OCI-LY1 (cell line): Measurements from ENCODE around the gene TESK2.

Experiments used
- CTCF ChIP-seq: fragments of 200-600 bp; sonication (generic), shearing (Covaris generic); IDR thresholded peaks from 2 replicates; pipeline ENCODE4 v1.5.1; 2017; ENCODE audit warnings: mild to moderate bottlenecking, antibody characterized with exemption, low read length, moderate library complexity, mixed read lengths
- EZH2 ChIP-seq: fragments of 200-600 bp; sonication (generic), shearing (Covaris generic); IDR thresholded peaks from 2 replicates; pipeline ENCODE4 v1.8.0; 2017; ENCODE audit warnings: borderline replicate concordance, mixed run types, mild to moderate bottlenecking, antibody characterized with exemption, low read length, moderate library complexity, mixed read lengths

DNA sequence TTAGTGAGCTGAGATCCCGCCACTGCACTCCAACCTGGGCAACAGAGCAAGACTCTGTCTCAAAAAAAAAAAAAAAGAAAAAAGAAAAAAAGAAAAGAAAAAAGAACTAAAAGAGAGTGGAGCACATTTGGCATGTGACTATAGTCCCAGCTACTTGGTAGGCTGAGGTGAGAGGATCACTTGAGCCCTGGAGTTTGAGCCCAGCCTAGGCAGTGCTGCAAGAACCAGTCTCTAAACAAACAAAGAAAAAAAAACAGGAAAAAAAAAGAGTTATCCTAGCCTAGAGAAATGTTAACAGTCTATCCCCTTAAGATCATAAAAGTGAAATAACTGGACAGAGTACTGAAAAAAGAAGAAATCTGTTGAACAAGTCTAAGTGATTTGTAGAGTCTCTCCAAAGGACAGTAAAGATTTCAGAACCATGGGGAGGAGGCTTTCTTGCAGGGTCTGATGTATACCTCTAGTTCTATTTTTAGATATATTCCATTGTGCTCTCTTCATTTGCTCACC, 35.2 kb upstream of the TESK2 start:
- TF ChIP-seq CTCF (no peak), EZH2 (no peak)
